GM21529 (cell line): Measurements from ENCODE around the gene ZBTB46.
A peak's percentile ranks its signal among the peaks of the same experiment; 100 is the strongest.

Experiments
- ATAC-seq: cut with Tn5 transposase; IDR thresholded peaks from one replicate; pipeline ENCODE4 v1.9.1; 2021; ENCODE audit not compliant: unreplicated experiment

The ZBTB46 gene

DNA sequence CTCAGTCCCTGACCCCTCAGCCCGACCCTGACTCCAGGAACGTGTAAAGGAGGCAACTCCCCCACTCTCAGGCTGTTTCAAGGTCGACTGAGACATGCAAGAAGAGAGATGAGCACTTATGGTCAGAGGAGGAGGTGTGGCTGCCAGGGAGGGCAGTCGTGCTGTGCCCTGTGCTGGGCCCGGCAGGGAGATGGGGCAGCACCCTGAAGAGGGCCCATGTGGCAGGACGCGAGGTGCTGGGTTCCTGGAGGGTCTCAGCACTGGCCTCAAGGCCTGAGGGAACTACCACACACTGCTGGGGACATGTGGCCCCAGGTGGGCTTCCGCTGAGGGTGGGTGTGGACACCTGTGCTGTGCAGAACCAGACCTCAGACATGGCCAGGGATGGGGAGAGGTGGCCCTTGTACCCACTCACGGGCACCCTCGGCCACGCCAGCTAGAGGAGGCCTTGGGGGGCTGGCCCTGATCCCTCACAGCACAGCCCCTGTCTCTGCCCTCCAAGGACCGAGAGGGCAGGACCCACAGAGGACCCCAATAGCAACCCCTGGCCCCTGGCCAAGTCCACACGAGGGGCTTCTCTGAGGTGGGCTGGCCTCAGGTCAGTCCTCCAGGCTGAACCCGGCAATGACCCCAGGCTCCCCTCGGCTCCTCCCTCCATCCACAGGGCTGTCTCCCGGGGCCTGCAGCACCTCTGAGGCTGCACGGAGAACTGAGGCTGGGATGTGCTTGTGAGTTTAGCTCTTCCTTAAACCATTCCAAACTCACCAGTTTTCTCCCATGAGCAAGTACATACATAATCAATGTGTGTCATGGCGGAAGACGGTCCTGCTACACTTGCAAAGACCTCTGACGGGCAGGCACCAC lies 82.8 kb downstream of the ZBTB46 start:
- ATAC-seq: no peak

DNA sequence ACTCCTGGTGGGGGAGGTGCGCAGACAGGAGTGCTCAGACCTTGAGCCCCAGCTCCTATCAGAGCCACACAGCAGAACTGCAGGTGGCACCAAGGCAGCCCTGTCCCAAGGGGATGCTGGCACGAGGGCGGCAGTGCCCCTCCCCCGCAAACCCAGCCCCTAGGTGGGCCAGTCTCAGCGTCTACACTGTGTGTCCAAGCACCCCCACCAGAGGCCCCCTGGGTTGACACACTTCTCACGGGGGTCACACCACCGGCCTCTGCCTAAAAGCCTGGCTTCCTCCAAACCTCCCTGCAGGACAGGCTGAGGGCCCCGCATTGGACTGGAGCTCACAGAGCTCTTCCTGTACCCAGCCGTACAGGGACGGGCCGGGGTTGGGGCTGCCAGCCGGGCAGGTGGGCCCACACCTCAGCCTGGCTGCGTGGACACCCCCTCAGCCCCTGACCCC lies 83.4 kb downstream of the ZBTB46 start:
- ATAC-seq: no peak

DNA sequence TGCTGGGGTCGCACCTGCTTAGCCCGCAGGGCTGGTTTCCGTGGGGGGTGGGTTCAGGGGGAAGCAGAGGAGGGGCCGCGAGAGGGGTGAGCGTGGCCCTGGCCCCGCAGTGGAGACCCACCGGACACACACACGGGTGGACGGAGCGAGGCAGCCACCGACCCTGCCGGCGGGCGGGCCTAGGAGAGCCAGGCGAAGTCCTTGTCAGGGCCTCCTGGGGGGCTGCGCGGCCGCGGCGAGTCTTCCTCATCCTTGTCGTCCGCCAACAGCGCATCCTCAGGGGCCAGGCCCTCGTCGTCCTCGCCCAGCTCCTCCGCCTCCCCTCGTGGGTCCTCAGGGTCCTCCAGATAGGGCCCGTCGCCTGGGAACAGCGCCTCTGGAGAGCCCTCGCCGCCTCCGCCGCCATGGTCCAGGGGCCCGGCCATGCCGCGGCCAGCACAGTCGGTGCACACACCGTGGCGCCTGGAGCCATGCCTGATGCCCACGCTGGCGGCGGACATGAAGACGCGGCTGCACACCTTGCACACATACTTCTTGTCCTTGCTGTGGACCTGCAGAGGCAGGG lies 84.2 kb downstream of the ZBTB46 start:
- ATAC-seq: no peak

DNA sequence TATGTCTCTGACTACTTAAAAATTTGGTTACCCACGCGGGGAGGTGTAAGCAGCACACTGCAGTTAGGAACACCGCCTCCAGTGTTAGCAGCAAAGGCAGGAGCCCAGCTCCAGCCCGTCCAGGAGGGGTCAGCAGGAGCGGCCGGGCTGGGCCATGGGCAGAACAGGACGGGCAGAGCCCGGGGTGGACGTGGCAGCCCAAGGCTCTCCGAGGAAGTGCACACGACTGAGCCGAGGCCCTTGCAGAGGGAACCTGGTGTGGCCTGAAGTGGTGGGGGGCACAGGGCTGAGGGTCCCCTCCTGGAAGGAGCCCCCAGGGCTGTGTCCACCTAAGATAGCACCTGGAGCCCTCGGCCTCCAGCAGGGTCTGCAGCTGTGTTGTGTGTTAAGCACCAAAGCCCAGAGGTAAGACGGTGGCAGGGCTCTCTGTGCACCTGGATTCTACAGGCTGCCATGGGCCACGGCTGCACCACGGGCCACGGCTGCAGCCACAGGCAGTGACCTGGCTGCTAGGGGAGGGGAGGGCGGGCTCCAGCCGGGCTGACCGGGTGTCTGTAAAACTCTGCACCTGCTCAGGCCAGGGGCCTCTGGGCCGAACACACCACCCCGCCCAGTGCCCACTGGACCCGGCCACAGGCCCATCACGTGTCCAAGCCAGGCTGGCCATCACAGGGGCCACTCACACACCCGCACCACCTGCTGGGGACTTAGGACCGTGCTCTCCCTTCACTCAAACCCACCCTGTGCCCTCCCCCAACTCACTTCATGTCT lies 84.9 kb downstream of the ZBTB46 start:
- ATAC-seq: no peak

DNA sequence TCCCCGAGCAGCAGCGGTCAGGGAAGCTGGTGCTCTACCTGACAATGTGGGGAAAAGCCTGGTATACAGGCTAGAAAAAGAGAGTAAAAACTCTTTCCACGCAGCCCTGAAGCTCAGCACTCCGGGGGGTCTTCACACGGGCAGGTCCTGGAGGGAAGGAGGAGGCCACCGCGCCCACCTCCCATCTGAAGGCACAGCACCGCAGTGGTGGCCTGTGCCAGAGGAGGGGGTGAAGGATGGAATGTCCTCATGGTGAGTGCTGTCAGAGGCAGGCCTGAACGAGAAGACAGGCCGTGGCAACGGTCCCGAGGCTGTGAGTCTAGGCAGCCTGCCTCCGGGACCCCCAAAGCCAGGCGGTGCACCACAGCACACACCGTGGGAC lies 85.6 kb downstream of the ZBTB46 start:
- no peak for ATAC-seq

DNA sequence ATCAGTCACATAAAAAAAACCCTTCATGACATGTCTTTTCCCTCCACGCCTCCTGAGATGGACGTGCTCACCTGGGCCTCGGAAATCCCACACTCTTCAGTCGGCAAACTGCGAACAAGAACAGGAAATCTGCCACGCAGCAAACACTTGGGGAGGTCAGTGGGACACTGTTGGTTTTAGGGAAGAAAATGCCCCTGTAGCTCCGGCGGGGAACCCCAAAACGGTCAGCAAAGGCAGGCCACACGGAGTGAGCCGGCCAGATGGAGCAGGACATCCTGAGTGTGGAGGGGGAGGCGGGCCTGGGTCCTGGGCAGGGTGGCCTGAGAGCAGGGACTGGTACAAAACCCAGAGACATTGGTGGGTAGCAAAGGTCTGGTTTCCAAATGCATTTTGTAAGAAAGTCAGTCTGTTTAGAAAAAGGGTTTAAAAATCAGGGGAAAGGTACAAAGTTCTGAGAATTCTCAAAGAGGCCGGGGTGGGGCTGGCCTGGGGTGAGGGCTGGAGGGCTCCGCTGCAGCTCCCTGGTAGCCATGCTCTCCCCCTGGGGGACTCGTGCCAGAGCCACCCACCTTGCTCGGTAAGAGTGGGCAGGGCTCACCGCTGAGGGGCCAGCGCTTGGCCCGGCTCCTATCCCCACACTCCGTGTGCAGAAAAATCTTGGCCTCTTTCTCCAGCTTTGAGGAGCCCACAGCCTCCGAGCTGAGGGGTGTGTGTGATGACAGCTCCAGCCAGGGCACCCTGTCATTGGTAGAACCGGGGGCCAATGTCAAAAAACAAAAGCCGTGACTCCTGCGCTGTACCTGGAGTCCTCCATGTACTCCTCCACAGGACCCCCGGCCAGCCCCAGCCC lies 86.3 kb downstream of the ZBTB46 start:
- ATAC-seq: no peak

DNA sequence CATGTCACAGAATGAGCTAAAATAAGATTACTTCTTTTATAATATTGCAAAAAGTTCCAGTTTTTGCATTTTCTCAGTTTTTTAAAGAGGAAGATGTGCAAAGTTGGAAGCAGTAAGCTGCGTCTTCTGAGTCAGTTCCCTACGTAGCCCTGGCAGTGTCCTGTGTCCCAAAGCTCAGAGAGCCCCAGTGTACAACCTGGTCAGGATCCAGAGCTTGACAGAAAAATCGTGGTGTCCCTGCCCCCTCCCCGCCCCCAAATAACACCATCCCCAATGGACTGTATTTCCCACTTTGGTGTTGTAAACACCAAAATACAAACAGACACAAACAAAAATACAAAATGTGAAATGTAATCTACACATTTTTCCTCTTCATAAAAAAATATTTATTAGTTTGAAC lies 86.9 kb downstream of the ZBTB46 start:
- ATAC-seq: no peak

DNA sequence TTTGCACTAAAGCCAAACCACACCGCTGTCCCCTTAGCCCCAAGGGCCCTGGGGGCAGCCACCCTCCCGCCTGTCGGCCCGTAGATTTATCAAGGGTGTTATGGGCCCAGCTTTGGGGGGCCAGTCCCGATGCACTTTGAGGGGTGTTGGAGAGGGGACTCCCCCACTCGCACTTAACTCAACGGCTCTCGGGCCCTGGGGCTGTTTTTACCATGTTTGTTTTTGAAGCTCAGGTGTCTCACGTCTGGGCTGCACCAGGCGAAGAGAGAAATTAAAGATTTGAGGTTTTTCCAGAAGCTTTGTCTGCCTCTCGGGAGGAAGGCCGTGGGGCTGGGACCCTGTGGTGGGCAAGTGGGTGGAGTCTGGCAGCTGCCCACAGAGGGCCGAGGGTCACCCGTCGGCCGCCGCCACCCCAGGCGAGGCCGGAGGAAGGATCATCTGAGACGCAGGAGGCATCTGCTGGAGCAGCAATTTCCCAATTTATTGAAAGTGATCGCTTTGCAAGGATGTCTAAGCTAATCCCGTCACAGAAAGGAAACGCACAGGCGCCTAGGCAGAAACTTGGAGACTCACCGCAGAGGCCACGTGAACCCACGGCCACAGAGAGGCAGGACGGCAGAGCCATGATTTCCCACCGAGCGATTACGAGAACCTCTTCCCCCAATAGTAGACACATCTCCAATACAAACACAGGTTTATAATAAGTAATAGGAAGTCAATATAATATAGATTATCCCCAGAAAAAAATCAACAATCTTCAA lies 87.7 kb downstream of the ZBTB46 start:
- ATAC-seq: no peak

DNA sequence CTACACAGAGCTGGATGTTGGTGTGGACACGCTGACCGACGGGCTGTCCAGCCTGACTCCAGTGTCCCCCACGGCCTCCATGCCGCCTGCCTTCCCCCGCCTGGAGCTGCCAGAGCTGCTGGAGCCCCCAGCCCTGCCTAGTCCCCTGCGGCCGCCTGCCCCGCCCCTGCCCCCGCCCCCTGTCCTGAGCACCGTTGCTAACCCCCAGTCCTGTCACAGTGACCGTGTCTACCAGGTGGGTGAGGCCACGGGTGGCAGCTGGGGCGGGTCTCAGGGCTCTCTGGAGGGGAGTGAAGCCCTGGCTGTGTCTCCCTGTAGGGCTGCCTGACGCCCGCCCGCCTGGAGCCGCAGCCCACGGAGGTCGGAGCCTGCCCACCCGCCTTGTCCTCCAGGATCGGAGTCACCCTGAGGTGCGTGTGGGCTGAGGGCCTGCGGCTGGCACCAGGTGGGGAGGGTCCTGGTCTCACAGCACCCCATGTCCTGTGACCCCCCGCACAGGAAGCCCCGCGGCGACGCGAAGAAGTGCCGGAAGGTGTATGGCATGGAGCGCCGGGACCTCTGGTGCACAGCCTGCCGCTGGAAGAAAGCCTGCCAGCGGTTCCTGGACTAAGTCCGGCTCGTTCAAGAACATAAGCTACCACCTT lies 88.6 kb downstream of the ZBTB46 start:
- no peak for ATAC-seq

DNA sequence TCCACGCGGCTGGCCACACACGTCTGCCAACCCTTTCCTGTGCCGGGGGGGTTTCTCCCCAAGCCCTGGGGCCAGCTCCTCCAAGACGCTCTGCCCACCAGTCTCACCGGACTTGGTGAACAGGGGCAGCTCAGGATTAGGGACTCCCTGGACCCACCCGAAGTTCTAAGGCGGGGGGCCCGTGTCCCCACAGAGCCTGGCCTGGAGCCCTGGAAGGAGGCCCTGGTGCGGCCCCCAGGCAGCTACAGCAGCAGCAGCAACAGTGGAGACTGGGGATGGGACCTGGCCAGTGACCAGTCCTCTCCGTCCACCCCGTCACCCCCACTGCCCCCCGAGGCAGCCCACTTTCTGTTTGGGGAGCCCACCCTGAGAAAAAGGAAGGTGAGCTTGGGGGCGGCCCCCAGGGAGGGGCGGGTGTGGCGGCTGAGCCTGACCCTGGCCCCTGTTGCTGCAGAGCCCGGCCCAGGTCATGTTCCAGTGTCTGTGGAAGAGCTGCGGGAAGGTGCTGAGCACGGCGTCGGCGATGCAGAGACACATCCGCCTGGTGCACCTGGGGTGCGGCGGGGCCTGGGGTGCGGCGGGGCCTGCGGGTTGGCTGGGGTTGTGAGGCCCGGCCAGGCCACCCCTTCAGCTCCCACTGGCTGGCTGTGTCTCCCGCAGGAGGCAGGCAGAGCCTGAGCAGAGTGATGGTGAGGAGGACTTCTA lies 89.2 kb downstream of the ZBTB46 start:
- ATAC-seq: no peak

DNA sequence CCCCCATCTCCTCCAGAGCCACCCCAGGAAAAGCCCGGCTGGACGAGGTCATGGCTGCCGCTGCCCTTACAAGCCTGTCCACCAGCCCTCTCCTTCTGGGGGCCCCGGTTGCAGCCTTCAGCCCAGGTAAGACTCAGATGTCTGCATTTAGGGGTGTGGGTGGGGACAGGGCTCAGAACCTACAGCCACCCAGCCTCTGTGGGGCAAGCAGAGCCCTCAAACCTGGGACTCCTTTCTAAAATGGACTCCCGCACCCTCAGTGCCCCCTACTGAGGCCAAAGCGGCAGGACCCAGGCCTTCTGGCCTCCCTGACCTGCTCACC lies 89.7 kb downstream of the ZBTB46 start:
- no peak for ATAC-seq

DNA sequence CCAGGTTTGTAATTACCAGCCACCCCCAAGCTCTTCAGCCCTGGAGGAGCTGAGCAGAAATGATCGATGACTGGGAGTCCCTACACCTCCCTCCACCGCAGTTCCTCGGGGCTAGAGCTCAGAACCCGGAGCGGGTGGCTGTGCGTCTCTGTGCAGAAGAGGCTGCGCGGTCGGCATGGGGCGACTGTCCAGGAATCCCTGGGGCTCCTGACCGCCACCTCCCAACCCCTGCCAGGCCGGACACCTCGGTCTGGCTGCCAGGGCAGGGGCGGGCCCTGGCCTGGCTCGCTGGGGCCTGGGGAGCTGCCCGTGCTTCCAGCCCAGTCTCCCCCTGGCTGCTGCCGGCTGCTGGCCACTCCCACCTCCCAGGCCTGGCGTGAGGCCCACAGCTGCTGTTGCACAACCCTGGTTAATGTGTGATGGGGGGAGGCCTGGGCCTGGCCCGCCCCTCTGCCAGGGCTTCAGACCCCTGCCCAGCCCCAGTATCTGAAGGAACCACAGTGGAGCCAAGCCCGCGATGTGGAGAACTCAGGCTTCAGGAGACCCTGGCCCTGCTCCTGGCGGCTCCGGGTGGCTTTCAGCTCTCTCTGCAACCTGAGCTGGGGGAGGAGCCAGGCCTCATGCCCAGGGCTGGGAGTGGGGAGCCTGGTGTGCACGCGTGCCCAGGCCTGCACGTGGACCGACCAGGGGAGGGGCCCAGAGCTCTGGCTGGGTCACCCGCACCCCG lies 90.3 kb downstream of the ZBTB46 start:
- no peak for ATAC-seq

DNA sequence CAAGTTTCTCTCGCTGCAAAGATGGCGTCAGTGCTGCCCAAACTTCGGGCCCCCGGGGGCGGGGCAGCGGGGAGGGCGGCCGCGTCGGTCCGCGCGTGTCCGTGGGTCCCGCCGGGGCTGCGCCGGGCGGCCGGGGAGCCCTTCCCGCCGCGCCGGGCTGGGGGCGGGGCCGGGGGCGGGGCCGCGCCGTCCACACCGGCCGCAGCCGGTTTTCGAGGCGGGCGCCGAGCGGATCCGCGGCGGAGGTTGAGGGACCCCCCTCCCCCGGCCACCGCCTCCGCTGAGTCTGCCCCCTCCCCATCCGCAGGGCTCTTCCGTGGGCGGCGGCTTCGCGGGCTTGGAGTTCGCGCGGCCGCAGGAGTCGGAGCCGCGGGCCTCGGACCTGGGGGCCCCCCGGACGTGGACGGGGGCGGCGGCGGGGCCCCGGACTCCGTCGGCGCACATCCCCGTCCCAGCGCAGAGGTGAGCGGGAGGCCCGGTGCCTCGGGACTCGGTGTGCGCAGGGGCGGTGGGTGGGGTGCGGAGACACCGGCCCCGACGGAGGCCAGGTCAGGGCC lies 90.9 kb downstream of the ZBTB46 start:
- no peak for ATAC-seq

DNA sequence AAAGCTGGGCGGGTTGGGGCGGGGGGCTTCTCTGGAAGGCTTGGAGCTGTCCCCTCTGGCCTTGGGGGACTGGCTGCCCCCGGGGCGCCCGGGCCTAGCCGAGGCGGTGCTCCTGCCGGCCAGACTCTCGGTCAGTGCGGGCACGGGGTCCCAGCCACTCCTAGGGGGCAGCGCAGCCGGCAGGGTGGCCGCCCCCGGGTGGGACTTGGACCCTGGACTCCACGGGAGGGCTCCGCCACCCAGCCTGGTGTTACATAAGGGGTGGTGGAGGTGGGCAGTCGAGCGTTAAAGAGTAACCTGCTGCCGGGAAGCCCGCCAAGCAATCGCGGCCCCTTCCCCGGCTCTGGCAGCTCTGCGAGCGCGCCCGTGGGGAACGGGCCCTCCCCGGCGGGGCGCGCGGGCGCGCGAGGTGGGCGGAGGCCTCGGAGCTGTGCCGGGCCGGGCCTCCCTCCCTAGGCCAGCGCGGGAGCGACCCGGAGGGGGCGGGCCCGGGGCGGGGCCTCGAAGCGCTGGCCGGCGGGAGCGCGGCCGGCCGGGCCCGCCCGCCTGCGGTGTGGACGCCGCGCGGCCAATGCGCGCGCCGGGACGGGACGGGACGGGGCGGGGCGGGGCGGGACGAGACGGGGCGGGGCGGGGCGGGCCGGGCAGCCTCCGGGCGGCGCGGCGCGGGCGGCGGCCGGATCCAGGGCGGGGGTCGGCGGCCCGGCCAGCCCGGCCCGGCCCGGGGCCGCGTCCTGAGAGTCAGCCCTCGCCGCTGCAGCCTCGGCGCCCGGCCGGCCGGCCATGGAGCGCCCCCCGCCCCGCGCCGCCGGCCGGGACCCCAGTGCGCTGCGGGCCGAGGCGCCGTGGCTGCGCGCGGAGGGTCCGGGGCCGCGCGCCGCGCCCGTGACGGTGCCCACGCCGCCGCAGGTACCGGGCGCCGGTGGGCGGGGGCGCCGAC lies 91.7 kb downstream of the ZBTB46 start, which contains the start of gene SLC2A4RG:
SLC2A4RG (plus strand) TSS at position 647 of the 940 bp plus-strand sequence; CDS start at position 784, 137 bp downstream.
- ATAC-seq: peak; percentile 48

DNA sequence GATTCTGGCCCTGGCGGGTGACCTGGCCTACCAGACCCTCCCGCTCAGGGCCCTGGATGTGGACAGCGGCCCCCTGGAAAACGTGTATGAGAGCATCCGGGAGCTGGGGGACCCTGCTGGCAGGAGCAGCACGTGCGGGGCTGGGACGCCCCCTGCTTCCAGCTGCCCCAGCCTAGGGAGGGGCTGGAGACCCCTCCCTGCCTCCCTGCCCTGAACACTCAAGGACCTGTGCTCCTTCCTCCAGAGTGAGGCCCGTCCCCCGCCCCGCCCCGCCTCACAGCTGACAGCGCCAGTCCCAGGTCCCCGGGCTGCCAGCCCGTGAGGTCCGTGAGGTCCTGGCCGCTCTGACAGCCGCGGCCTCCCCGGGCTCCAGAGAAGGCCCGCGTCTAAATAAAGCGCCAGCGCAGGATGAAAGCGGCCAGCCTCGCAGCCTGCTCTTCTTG lies 92.4 kb downstream of the ZBTB46 start:
- ATAC-seq: no peak

DNA sequence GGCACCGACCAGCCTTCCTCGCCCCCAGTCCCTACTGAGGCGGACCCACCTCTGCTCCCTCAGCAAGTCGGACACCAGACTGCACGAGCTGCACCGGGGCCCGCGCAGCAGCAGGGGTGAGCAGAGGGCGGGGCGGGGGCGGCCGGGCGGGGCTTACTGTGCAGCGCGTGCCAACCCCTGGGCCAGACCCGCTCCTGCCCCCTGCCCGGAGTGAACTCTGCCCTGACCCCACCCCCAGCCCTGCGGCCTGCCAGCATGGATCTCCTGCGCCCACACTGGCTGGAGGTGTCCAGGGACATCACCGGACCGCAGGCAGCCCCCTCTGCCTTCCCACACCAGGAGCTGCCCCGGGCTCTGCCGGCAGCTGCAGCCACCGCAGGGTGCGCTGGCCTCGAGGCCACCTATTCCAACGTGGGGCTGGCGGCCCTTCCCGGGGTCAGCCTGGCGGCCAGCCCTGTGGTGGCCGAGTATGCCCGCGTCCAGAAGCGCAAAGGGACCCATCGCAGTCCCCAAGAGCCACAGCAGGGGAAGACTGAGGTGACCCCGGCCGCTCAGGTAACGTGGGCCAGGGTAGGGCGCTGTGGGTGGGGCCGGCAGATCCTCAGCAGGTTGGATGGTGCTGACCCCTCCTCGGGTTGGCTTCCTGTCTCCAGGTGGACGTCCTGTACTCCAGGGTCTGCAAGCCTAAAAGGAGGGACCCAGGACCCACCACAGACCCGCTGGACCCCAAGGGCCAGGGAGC lies 92.9 kb downstream of the ZBTB46 start:
- no peak for ATAC-seq

DNA sequence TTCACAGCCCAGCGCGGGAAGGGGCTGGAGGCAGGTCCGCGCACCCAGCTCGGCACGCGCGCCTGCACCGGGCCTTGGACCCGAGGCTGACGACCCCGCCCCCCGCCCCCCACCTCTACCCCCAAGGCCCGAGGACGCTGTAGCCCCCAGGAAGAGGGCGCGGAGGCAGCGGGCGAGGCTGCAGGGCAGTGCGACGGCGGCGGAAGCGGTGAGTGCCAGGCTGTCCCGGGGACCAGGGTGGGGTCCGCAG lies 93.4 kb downstream of the ZBTB46 start:
- no peak for ATAC-seq
